HG03378 (cell line): ENCODE measurements around the gene CTSA.
A peak's percentile ranks its signal among the peaks of the same experiment; 100 is the strongest.

Experiments used
- ATAC-seq: cut with Tn5 transposase; IDR thresholded peaks from one replicate; pipeline ENCODE4 v1.9.1; 2021; ENCODE audit warnings: mild to moderate bottlenecking, moderate library complexity; ENCODE audit not compliant: unreplicated experiment

Gene CTSA

GRCh38 chr20:45934586-45935415, 43.7 kb downstream of the CTSA start, which contains the start of gene PCIF1:
PCIF1 (plus strand) TSS chr20:45934683; CDS start chr20:45939000, 4,317 bp downstream.
- peak; percentile 71 for ATAC-seq

GRCh38 chr20:45935416-45936046, 44.4 kb downstream of the CTSA start:
- ATAC-seq: peak; percentile 20

- ATAC-seq: no peak
Observed at GRCh38 chr20:45937765-45938164, 46.6 kb downstream of the CTSA start.

GRCh38 chr20:45938727-45939438, 47.7 kb downstream of the CTSA start:
- ATAC-seq: no peak

GRCh38 chr20:45940053-45940452, 48.9 kb downstream of the CTSA start:
- no peak for ATAC-seq

- no peak for ATAC-seq
Observed at GRCh38 chr20:45940469-45940868, 49.3 kb downstream of the CTSA start.

GRCh38 chr20:45943613-45944012, 52.5 kb downstream of the CTSA start:
- no peak for ATAC-seq

- ATAC-seq: no peak
Observed at GRCh38 chr20:45944151-45944964, 53.2 kb downstream of the CTSA start.

GRCh38 chr20:45944965-45945677, 54.0 kb downstream of the CTSA start:
- no peak for ATAC-seq

GRCh38 chr20:45945678-45946148, 54.6 kb downstream of the CTSA start:
- ATAC-seq: no peak

- ATAC-seq: no peak
Observed at GRCh38 chr20:45946149-45946970, 55.2 kb downstream of the CTSA start.

- no peak for ATAC-seq
Observed at GRCh38 chr20:45947110-45947866, 56.2 kb downstream of the CTSA start.

- ATAC-seq: no peak
Observed at GRCh38 chr20:45948261-45948733, 57.2 kb downstream of the CTSA start.
